Vagina (tissue), 2 donors: ENCODE data around the gene LNX2. TPM values are rescaled to one million over a fixed set of nuclear protein-coding genes. Genes with fewer than 3 reads are reported as not detected.

Source experiments
- DNase-seq, 2 donors: peaks; one replicate each; pipeline ENCODE4 v3.0.0-alpha.2; 2017; ENCODE audit errors: extremely low spot score in 2 of 2
- H3K27ac ChIP-seq: fragments of 200-600 bp; sonication (generic); one replicate; pipeline ENCODE4 v1.5.1; 2019
- H3K27me3 ChIP-seq: fragments of 200-600 bp; sonication (generic); one replicate; pipeline ENCODE4 v1.5.1; 2019
- H3K36me3 ChIP-seq, 2 donors: fragments of 200-600 bp; sonication (generic); one replicate each; pipeline ENCODE4 v1.5.1; 2017 to 2019
- H3K4me1 ChIP-seq: fragments of 200-600 bp; sonication (generic); one replicate; pipeline ENCODE4 v1.5.1; 2019
- H3K4me3 ChIP-seq, 2 donors: fragments of 200-600 bp; sonication (generic); 1 replicate in 1 of 2; 2 replicates in 1 of 2; pipeline ENCODE4 v1.5.1; 2016 to 2019
- H3K9me3 ChIP-seq: fragments of 200-600 bp; sonication (generic); one replicate; pipeline ENCODE4 v1.5.1; 2019
- CTCF ChIP-seq, 3 experiments: fragments of 450-650 bp in 2 of 3; fragments of 200-600 bp in 1 of 3; sonication (generic) in 1 of 3; IDR thresholded peaks; one replicate each; pipeline ENCODE4 v1.5.1; 2017 to 2019; ENCODE audit warnings: antibody characterized with exemption in 3 of 3, mild to moderate bottlenecking in 2 of 3, moderate library complexity in 2 of 3
- POLR2A ChIP-seq, 2 donors: fragments of 450-650 bp; IDR thresholded peaks; one replicate each; pipeline ENCODE4 v1.6.1; 2017; ENCODE audit warnings: antibody characterized with exemption in 2 of 2, mild to moderate bottlenecking in 2 of 2, moderate library complexity in 2 of 2
- POLR2AphosphoS5 ChIP-seq, 2 donors: sonication (generic); formaldehyde crosslinking; IDR thresholded peaks; one replicate each; pipeline ENCODE4 v1.9.0; 2017; ENCODE audit warnings: antibody characterized with exemption in 2 of 2, mild to moderate bottlenecking in 2 of 2, low read depth in 1 of 2; ENCODE audit not compliant: insufficient read depth in 1 of 2
- intact Hi-C: fragments of 100-400 bp; cut with DNase I; formaldehyde crosslinking; loops from one replicate; pipeline ENCODE4 v1.15.1; 2023
- total RNA-seq: library from RNA; depleted of rRNA; stranded (reverse); fragments of >200 nt; gene quantifications from one replicate; pipeline ENCODE4 v1.2.3, GENCODE V29; 2016

The LNX2 gene
- total RNA-seq, 1 donor from 2014 or later: 12.0 TPM

DNA sequence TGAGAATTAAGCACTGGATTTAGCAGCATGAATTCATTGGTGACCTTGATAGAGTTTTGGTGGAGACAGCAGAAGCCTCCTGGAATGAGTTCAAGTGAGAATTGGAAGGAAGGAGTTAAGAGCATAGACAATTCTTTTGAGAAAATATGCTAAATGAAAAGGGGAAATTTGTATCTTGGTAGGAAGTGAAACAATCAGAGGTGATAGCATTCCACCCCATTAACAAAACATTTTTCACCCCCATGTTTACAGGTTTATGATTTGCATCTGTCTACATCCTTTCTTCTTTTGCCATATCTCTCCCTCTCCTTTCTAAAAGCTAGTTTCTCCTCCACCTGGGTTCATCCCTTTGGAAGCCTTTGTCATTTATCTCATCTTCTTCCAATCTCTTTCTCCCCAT lies 27.5 kb downstream of the LNX2 start:
- Histone ChIP-seq H3K9me3 (no peaks in the 10 kb centered on the region), H3K4me3 (no peak overlapping the region), H3K27me3 (no peaks in the 10 kb centered on the region), H3K4me1 (no peaks in the 10 kb centered on the region), H3K27ac (no peak overlapping the region), H3K36me3 (no peaks in the 10 kb centered on the region)
- TF ChIP-seq POLR2AphosphoS5 (IDR thresholded peaks at IDR 0.05; ENCODE audit: insufficient read depth in 1 of 2, low read depth in 1 of 2) (no peak), CTCF (IDR thresholded peaks at IDR 0.05) (no peak), POLR2A (IDR thresholded peaks at IDR 0.05) (no peak)
- intact Hi-C loops: no loop called here
- no peak for DNase-seq

- Histone ChIP-seq H3K4me1 (no peaks in the 10 kb centered on the region), H3K27me3 (no peaks in the 10 kb centered on the region), H3K27ac (no peak overlapping the region), H3K36me3 (no peaks in the 10 kb centered on the region), H3K4me3 (no peak overlapping the region), H3K9me3 (no peaks in the 10 kb centered on the region)
- TF ChIP-seq POLR2AphosphoS5 (IDR thresholded peaks at IDR 0.05; ENCODE audit: insufficient read depth in 1 of 2, low read depth in 1 of 2) (no peak), POLR2A (IDR thresholded peaks at IDR 0.05) (no peak), CTCF (IDR thresholded peaks at IDR 0.05) (no peak)
- intact Hi-C loops: no loop called here
- no peak for DNase-seq
Measured at GRCh38 chr13:27588405-27588804, 31.9 kb downstream of the LNX2 start.

- Histone ChIP-seq H3K4me1 (no peaks in the 10 kb centered on the region), H3K9me3 (no peaks in the 10 kb centered on the region), H3K27me3 (no peaks in the 10 kb centered on the region), H3K4me3 (no peak overlapping the region), H3K27ac (no peak overlapping the region), H3K36me3 (no peaks in the 10 kb centered on the region)
- intact Hi-C loops: no loop called here
- DNase-seq: no peak
- no peak for TF ChIP-seq POLR2A (IDR thresholded peaks at IDR 0.05)
- no peak for TF ChIP-seq CTCF (IDR thresholded peaks at IDR 0.05)
- no peak for TF ChIP-seq POLR2AphosphoS5 (IDR thresholded peaks at IDR 0.05; ENCODE audit: insufficient read depth in 1 of 2, low read depth in 1 of 2)
Measured at GRCh38 chr13:27587095-27587746, 33.1 kb downstream of the LNX2 start.

- no peak for TF ChIP-seq POLR2A (IDR thresholded peaks at IDR 0.05)
- TF ChIP-seq CTCF (IDR thresholded peaks at IDR 0.05): no peak
- TF ChIP-seq POLR2AphosphoS5 (IDR thresholded peaks at IDR 0.05; ENCODE audit: insufficient read depth in 1 of 2, low read depth in 1 of 2): no peak
- H3K9me3 ChIP-seq: no peaks in the 10 kb centered on the region
- no peak overlapping the region for H3K27ac ChIP-seq
- no peaks in the 10 kb centered on the region for H3K27me3 ChIP-seq
- no peak for DNase-seq
- no peak overlapping the region for H3K4me3 ChIP-seq
- intact Hi-C loops: no loop called here
- H3K36me3 ChIP-seq: no peaks in the 10 kb centered on the region
- no peaks in the 10 kb centered on the region for H3K4me1 ChIP-seq
Measured at GRCh38 chr13:27583645-27584044, 36.7 kb downstream of the LNX2 start.

DNA sequence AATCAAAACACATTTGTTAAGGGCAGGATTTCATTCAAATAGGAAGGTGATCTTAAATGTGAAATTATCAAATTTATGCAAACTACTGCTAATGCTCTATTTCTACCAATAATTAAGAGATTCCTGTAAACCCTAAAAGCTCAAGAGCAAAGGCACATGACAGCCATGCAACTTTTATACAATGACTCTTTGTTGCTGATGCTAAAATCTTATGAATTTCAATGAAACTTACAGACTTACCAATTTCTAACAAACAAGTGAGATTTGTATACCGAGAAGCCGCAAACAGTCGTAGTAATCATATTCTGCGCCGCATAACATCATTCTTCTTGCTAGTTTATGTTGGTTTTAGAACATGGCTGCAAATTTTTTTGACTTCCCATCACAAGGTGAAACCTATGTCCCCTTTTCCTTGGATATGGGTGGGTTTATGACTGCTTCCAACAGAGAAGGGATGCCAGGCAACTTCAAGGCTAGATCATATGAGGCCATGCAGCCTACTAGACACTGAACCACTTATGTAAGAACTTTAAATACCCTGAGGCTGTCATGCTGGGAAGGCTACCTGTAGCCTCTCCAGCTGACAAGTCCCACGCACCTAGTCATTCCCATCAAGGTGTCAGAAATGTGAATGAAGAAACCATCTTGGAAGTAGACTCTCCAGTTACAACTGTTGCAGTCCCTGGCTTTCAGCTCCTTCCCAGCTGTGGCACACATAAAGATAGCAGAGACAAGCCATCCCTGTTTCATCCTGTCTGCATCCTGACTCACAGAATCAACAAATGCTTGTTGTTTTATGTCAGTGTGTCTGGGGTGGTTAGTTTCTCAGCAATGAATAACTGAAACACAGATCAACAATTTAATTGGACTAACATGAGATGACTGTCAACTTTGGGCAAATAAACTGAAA lies 42.0 kb downstream of the LNX2 start:
- H3K4me1 ChIP-seq: no peaks in the 10 kb centered on the region
- no peak overlapping the region for H3K4me3 ChIP-seq
- H3K27ac ChIP-seq: no peak overlapping the region
- no peaks in the 10 kb centered on the region for H3K9me3 ChIP-seq
- DNase-seq: no peak
- H3K36me3 ChIP-seq: no peaks in the 10 kb centered on the region
- intact Hi-C loops: no loop called here
- TF ChIP-seq POLR2A (IDR thresholded peaks at IDR 0.05) (no peak), POLR2AphosphoS5 (IDR thresholded peaks at IDR 0.05; ENCODE audit: insufficient read depth in 1 of 2, low read depth in 1 of 2) (no peak), CTCF (IDR thresholded peaks at IDR 0.05) (no peak)
- H3K27me3 ChIP-seq: no peaks in the 10 kb centered on the region
